Measurements from ENCODE around the gene PRDM15.

PRDM15 gene

DNA sequence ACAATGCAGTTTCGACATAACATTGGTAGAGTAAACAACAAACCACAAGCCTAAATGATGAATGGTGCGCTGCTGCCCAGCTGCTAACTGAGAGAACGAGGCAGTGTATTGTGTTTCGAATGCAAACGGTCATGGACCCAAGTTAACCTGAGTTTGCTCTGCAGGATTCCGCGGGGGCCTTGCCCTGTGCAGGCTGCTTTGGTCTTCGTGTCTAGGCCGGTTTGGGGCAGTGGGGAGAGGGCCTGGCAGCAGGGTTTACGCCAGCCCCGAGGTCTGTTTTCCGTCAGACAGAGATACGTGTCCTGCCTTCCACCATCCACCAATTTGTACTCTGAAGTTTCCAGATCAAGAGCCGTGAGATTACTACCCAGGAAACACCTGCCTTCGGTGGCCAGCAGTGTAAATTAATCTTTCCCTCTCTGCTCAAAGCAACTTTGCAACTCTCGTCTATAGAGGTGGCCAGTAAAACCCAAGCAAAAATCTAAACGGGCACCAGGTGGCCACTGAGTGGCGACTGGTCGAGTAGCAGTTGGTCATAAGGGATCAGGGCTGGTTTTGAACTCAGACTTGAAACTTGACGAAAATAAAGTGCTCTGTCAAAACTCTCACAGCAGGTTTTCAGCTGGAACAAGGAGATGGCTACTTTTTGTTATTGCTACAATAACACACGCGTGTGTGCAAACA is 6.3 kb upstream of the PRDM15 start:
- DNase-seq (ENCODE audit: low read depth in 2 of 2, low spot score in 1 of 2), result no peak

DNA sequence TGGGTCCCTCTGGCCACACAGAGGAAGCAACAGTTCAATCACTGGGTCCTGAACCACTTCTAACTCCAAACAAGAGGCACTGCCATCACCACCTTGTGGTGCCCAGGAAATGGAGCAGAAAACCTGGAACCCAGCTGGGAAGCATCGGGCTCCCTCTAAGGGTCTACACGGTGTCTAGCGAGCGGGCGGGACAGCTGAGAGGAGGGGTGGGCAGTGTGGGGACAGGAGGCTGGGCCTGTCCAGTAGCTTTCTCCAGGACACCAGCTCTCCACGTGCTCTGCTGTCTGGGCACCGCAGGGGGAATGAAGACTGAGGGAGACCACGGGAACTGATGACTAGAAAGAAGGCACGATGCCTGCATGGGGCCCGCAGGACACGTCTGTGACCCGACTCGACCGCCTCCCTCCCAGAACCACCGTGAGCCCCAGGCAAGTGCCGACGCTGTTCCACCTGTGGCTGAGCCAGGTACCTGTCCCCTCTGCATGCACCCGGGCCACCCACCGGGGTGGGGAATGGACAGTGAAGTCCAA is 5.4 kb upstream of the PRDM15 start:
- no peak for DNase-seq (ENCODE audit: low read depth in 2 of 2, low spot score in 1 of 2)

- DNase-seq (ENCODE audit: low read depth in 2 of 2, low spot score in 1 of 2), result no peak
These were observed 4.4 kb upstream of the PRDM15 start for GRCh38 chr21:41883582-41883981.

GRCh38 chr21:41881051-41881450 is 1.9 kb upstream of the PRDM15 start:
- no peak for DNase-seq (ENCODE audit: low read depth in 2 of 2, low spot score in 1 of 2)

DNA sequence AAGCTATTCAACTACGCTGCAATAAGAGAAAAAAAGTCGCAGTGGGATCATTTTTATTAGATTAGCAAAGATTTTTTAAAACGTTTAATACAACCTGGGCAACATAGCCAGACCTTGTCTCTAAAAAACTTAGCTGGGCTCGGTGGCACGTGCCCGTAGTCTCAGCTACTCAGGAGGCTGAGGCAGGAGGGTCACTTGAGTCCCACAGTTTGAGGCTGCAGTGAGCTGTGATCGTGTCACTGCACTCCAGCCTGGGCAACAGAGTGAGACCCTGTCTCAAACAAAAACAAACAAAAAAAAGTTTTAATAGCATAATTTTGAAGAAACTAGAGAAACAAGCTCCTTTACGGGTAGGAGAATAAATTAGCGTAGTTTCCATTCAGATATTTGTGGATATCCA is 1.0 kb upstream of the PRDM15 start:
- DNase-seq (ENCODE audit: low read depth in 2 of 2, low spot score in 1 of 2), result no peak

GRCh38 chr21:41878831-41879189 is 334 bp downstream of the PRDM15 start:
- peak; percentile 43 to 62 for DNase-seq (ENCODE audit: low read depth in 2 of 2, low spot score in 1 of 2)

DNA sequence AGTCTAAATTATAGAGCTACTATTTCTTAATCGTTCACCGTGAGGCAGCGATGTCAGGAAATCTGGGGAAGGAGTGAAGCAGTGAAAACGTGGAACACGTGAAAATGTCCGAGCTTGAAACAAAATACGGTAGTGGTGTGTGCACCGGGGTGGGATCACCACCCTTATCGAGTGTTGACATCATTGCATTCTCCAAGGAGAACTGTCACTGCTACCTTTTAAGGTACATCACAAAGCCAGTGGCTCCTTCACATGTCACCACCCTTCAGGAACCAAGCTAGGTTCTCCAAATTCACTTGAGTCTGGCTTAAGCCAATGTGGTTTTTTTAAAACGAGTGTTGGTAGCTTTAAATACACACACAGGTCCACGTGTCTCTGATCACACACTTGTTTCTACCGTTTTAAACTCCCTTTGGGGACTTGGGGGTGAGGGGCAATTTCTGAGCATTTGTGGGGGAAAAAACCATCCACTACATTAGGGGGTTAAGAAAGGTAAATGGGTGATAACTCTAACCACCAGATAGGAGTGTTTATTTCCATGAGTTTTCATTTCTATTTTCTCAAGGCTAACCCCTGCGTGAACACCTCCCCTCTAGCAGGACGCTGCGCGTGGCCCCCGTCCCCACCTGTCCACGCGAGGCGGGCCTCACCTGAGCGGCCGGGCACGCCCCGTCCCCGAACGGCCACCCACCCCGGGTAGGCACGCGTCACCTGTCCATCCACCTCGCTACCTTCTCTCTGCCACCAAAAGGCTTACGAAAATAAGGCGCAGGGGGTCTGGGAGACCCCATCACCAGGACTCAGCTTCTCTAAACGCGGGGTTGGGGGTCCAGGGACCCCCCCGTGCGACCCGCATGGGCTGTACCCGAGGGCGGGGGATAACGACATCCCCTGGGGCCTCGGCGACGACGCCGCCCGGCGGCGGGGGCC is 978 bp downstream of the PRDM15 start:
- DNase-seq (ENCODE audit: low read depth in 2 of 2, low spot score in 1 of 2), result peak in 1 of 2 donors; percentile 11

DNA sequence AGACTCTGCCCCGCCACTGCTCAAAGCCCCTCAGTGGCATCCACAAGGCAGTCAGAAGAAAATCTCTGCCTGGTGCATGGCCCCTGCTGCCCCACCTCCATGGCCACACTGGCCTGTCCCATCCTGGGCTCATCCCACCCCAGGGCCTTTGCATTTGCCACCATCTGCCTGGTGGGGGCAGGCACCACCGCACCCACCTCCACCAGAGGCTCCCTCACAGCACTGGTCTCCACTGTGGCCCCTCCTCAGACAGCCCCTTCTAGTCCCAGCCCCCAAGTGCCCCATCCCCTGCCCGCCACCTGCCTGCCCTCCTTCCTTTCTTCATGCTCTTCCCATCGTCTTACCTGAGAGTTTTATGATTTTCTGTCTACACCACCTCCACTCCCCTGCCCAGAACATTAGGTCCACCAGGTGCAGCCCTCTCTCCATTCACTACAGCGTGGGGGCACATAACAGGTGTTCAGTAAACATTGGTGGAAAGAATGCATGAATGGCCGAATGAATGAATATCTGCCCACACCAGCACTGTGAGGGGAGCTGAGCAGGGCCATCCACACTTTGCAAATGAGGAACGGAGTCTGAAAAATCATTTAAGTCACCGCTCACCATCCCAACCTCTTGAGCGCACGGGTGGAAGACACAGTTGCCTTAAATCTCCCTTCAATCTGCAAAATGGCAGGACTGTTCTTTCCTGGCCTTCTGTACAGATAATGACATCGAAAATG is 2.1 kb downstream of the PRDM15 start:
- DNase-seq (ENCODE audit: low read depth in 2 of 2, low spot score in 1 of 2), result no peak

GRCh38 chr21:41876396-41876795 is 2.7 kb downstream of the PRDM15 start:
- no peak for DNase-seq (ENCODE audit: low read depth in 2 of 2, low spot score in 1 of 2)

DNA sequence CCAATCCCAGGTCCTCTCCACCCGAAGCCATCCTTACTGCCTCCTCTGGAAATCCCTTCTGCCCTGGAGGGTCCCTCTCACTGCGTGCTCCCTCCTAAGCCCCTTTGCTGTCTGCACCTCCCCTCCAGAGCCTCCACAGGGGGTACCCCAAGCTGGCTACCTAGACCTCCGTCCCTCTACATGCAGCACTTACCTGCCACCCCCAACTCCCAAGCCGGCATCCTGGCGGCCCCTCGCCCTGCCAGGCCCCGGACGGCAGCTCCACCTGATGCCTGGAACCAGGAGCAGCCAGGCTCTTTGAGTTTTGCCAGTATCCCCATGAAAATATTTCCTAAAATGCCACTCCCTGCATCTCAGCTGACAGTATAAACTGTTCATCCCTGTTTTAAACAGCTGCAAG is 4.1 kb downstream of the PRDM15 start:
- no peak for DNase-seq (ENCODE audit: low read depth in 2 of 2, low spot score in 1 of 2)

GRCh38 chr21:41874611-41875010 is 4.5 kb downstream of the PRDM15 start:
- no peak for DNase-seq (ENCODE audit: low read depth in 2 of 2, low spot score in 1 of 2)

GRCh38 chr21:41873426-41873825 is 5.7 kb downstream of the PRDM15 start:
- DNase-seq (ENCODE audit: low read depth in 2 of 2, low spot score in 1 of 2), result no peak

- no peak for DNase-seq (ENCODE audit: low read depth in 2 of 2, low spot score in 1 of 2)
These were observed 6.1 kb downstream of the PRDM15 start for GRCh38 chr21:41873005-41873404.

DNA sequence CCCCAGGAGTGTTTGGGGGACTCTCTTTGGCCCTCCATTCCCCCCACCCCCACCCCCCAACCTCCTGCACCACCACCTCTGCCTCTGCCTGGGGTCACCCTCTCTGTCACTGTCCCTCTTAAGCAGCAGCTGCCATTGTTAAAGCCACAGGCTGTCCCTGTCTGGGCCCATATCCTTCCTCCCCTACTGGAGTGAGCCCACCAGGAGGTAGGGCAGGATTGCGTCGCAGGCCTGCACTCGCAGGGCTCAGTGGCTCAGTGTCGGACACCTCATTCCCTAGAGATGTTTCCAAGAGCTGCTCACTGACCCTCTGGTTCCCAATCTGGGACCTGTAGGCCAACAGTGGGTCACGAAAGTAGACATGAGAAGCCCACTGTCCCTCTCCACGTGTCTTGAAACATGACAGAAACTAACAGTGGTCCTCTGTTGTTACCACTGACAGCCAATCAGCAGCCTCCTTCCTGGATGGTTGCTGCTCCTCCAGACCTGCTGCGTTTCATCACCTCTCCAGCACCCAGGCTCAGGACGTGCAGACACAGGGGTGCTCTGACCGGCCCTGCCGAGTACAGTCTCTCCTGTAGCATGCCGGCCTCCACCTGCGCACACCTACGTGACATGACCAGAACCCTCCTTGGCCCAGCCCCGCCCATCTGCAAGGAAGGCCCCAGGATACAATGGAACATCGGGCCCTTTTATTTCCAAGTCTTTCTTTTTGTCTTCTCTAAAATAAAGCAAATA is 7.7 kb downstream of the PRDM15 start:
- DNase-seq (ENCODE audit: low read depth in 2 of 2, low spot score in 1 of 2), result no peak

DNA sequence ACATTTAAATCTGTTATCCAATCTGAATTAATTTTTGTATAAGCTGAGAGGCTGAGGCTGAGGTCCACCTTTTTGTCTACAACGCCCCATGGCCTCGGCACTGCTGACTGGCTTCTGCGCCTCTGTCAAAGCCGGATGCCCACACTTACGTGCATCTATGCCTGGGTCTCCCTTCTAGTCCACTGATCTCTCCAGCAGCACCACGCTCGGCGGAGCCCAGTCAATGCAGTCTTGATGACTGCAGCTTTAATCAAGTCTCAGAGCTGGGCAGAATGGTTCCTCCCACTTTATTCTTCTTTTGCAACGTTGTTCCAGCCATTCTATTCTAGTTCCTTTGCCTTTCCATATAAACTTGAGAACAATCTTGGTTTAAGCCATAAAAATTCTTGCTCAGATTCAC is 9.4 kb downstream of the PRDM15 start:
- no peak for DNase-seq (ENCODE audit: low read depth in 2 of 2, low spot score in 1 of 2)

DNA sequence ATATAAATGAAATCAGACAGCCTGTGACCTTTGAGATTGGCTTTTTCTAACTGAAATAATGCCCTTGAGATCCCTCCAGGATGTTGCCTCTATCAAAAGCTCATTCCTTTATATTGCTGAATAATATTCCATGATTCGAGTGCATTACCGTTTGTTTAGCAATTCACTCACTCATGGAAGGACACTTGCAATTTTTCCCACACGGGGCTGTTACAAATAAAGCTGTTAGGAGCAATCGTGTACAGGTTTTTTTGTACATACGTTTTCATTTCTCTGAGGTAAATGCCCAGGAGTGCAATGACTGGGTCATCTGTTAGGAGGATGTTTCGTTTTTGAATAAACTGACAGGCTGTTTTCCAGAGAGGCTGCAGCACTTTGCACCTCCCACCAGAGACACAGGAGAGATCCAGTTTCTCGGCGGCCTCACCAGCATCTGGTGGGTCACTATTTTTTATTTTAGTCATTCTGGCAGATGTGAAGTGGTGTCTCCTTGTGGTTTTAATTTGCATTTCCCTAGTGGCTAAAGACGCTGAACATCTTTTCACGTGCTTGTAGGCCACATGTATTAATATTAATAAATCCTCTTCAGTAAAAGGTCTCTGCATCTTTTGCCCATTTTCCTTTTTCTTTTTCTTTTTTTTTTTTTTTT is 11.0 kb downstream of the PRDM15 start:
- no peak for DNase-seq (ENCODE audit: low read depth in 2 of 2, low spot score in 1 of 2)

- DNase-seq (ENCODE audit: low read depth in 2 of 2, low spot score in 1 of 2), result no peak
These were observed 11.8 kb downstream of the PRDM15 start for GRCh38 chr21:41867313-41867712.

- DNase-seq (ENCODE audit: low read depth in 2 of 2, low spot score in 1 of 2), result no peak
These were observed 12.8 kb downstream of the PRDM15 start for GRCh38 chr21:41866274-41866809.

DNA sequence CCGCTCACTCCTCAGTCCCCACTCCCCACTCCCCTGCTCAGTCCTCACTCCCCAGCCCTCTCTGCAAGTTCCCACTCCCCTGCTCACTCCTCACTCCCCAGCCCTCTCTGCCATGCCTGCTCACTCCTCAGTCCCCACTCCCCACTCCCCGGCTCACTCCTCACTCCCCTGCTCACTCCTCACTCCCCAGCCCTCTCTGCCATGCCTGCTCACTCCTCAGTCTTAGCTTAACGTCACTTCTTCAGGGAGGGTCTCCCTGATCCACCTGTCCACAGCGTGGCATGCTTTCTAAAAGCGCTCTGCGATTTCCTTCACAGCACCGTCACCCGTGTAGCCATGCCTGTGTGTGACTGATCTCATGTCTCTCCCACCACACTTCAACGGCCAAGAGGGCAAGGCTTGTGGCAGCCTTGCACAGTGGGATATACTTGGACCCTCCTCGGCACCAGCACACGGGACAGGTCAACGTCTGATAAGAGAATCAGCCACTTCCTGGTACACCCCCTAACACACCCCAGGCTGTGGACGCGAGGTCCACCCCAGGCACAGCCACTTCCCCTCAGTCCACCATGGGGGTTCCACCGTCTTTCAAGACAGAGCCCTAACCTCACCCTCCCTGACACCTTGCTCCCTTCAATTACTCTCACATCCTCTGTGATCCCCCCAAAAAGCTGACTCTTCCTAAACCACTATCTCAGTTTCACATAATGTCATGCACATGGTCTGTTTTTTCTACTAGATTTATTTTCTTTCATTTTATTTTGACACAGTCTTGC is 14.0 kb downstream of the PRDM15 start:
- no peak for DNase-seq (ENCODE audit: low read depth in 2 of 2, low spot score in 1 of 2)

All from stimulated activated CD8-positive, alpha-beta memory T cell treated with anti-CD3 and anti-CD28 coated beads, Interleukin-4, amount 100 ng/mL, for 4 hours (primary cell).